GM12874 (cell line): ENCODE results near the gene CACNG3.

ENCODE experiments used
- CTCF ChIP-seq: IDR thresholded peaks from 2 replicates; pipeline ENCODE4 v1.5.1; 2011; ENCODE audit warnings: low read depth, mild to moderate bottlenecking, control low read depth, low read length, moderate library complexity; ENCODE audit not compliant: insufficient read depth

Gene CACNG3

GRCh38 chr16:24279982-24280515 lies 23.9 kb downstream of the CACNG3 start:
- TF ChIP-seq CTCF: no peak

- TF ChIP-seq CTCF: no peak
These were observed 25.3 kb downstream of the CACNG3 start for GRCh38 chr16:24281466-24281865.

- no peak for TF ChIP-seq CTCF
These were observed 26.0 kb downstream of the CACNG3 start for GRCh38 chr16:24282141-24282540.

GRCh38 chr16:24286741-24287405 lies 30.7 kb downstream of the CACNG3 start:
- no peak for TF ChIP-seq CTCF

- TF ChIP-seq CTCF: no peak
These were observed 32.4 kb downstream of the CACNG3 start for GRCh38 chr16:24288516-24288915.

GRCh38 chr16:24289166-24289700 lies 33.1 kb downstream of the CACNG3 start:
- TF ChIP-seq CTCF: no peak

- TF ChIP-seq CTCF: no peak
These were observed 35.8 kb downstream of the CACNG3 start for GRCh38 chr16:24291932-24292331.
